Liver (tissue), 9 donors: ENCODE results near the gene RNF13. TPM values are rescaled to one million over a fixed set of nuclear protein-coding genes. Genes with fewer than 3 reads are reported as not detected.

ENCODE experiments used
- DNase-seq: peaks from one replicate; pipeline ENCODE4 v3.0.0-alpha.2; 2017; ENCODE audit warnings: low spot score
- H3K27ac ChIP-seq, 2 donors: one replicate each; pipeline ENCODE4 v1.7.0; 2013; ENCODE audit warnings: inconsistent platforms in 2 of 2, low read length in 2 of 2, control low read depth in 1 of 2, low read depth in 1 of 2, mild to moderate bottlenecking in 1 of 2
- H3K27me3 ChIP-seq, 4 donors: one replicate each; pipeline versions ENCODE4 v1.6.1 to v1.7.0; 2013; ENCODE audit warnings: low read length in 3 of 4, inconsistent platforms in 1 of 4, mild to moderate bottlenecking in 1 of 4, moderate library complexity in 1 of 4; ENCODE audit not compliant: control insufficient read depth in 4 of 4, insufficient read depth in 4 of 4
- H3K36me3 ChIP-seq, 4 donors: one replicate each; pipeline versions ENCODE4 v1.6.1 to v1.7.0; 2013; ENCODE audit warnings: low read length in 3 of 4, mild to moderate bottlenecking in 3 of 4, low read depth in 1 of 4, moderate library complexity in 1 of 4; ENCODE audit not compliant: control insufficient read depth in 4 of 4, insufficient read depth in 3 of 4
- H3K4me1 ChIP-seq, 4 donors: one replicate each; pipeline versions ENCODE4 v1.6.1 to v1.7.0; 2013; ENCODE audit warnings: low read length in 3 of 4, mild to moderate bottlenecking in 3 of 4, moderate library complexity in 1 of 4; ENCODE audit not compliant: control insufficient read depth in 4 of 4, insufficient read depth in 4 of 4
- H3K4me3 ChIP-seq, 3 donors: one replicate each; pipeline versions ENCODE4 v1.6.1 to v1.7.0; 2013; ENCODE audit warnings: low read length in 3 of 3, control low read depth in 1 of 3, low read depth in 1 of 3, mild to moderate bottlenecking in 1 of 3
- H3K9ac ChIP-seq, 2 donors: one replicate each; pipeline ENCODE4 v1.7.0; 2013; ENCODE audit warnings: low read length in 2 of 2, mild to moderate bottlenecking in 2 of 2, moderate library complexity in 2 of 2, control low read depth in 1 of 2, low read depth in 1 of 2
- H3K9me3 ChIP-seq, 4 donors: one replicate each; pipeline versions ENCODE4 v1.6.1 to v1.7.0; 2013; ENCODE audit warnings: low read length in 3 of 4; ENCODE audit not compliant: control insufficient read depth in 4 of 4
- ATF3 ChIP-seq: IDR thresholded peaks from 2 replicates; pipeline ENCODE4 v1.6.1; 2016; ENCODE audit warnings: antibody characterized with exemption
- EGR1 ChIP-seq, 2 donors: IDR thresholded peaks; 2 replicates each; pipeline ENCODE4 v1.6.1; 2016 to 2018; ENCODE audit warnings: antibody characterized with exemption in 2 of 2, low read depth in 2 of 2
- GABPA ChIP-seq, 2 donors: IDR thresholded peaks in 1 of 2; conservative IDR thresholded peaks in 1 of 2; 2 replicates each; pipeline ENCODE4 v1.6.1; 2016; ENCODE audit warnings: antibody characterized with exemption in 2 of 2, mild to moderate bottlenecking in 1 of 2, moderate library complexity in 1 of 2
- HNF4G ChIP-seq: IDR thresholded peaks from 2 replicates; pipeline ENCODE4 v1.6.1; 2016; ENCODE audit warnings: antibody characterized with exemption
- JUND ChIP-seq, 2 donors: IDR thresholded peaks; 2 replicates each; pipeline ENCODE4 v1.6.1; 2016; ENCODE audit warnings: antibody characterized with exemption in 2 of 2
- RAD21 ChIP-seq, 2 donors: IDR thresholded peaks; 2 replicates each; pipeline ENCODE4 v1.6.1; 2016; ENCODE audit warnings: antibody characterized with exemption in 2 of 2, mild to moderate bottlenecking in 2 of 2
- REST ChIP-seq: IDR thresholded peaks from 2 replicates; pipeline ENCODE4 v1.6.1; 2016; ENCODE audit warnings: antibody characterized with exemption, mild to moderate bottlenecking
- RXRA ChIP-seq, 2 donors: IDR thresholded peaks; 2 replicates each; pipeline ENCODE4 v1.6.1; 2017 to 2018; ENCODE audit warnings: antibody characterized with exemption in 2 of 2, mild to moderate bottlenecking in 1 of 2
- SP1 ChIP-seq: IDR thresholded peaks from 2 replicates; pipeline ENCODE4 v1.6.1; 2018; ENCODE audit warnings: antibody characterized with exemption, mild to moderate bottlenecking
- TAF1 ChIP-seq: conservative IDR thresholded peaks from 2 replicates; pipeline ENCODE4 v1.6.1; 2016; ENCODE audit warnings: antibody characterized with exemption, mild to moderate bottlenecking
- YY1 ChIP-seq: IDR thresholded peaks from 2 replicates; pipeline ENCODE4 v1.6.1; 2016; ENCODE audit warnings: antibody characterized with exemption, mild to moderate bottlenecking
- WGBS: extraction: QIAGEN DNeasy Blood & Tissue Kit; methylation state at CpG from one replicate; pipeline ENCODE4 v1.1.7; 2013; 5-methylcytosine and 5-hydroxymethylcytosine counted together
- polyA plus RNA-seq, 2 donors: library from polyadenylated mRNA; stranded (reverse) in 1 of 2; unstranded in 1 of 2; fragments of 200-250 nt in 1 of 2; fragments of >200 nt in 1 of 2; fragmentation: Nextera tagmentation in 1 of 2; extraction: Ambion mirVana in 1 of 2; gene quantifications; one replicate each; pipeline versions ENCODE4 v1.2.1 to v1.2.3, GENCODE V29; 2013 to 2015
- total RNA-seq, 2 donors: library from RNA; depleted of rRNA; stranded (reverse); fragments of >200 nt; gene quantifications; one replicate each; pipeline ENCODE4 v1.2.3, GENCODE V29; 2014
- TF ChIP-seq, protein P1 (sequence below): IDR thresholded peaks from 2 replicates; pipeline ENCODE4 v1.6.1; 2016; ENCODE audit warnings: antibody characterized with exemption
- TF ChIP-seq, protein P2 (sequence below): fragments of 150-350 bp; IDR thresholded peaks from 2 replicates; pipeline ENCODE4 v1.5.1; 2017; ENCODE audit warnings: improper control_type of control experiment, low read depth, low read length; ENCODE audit not compliant: missing input control
- TF ChIP-seq, protein P3 (sequence below): IDR thresholded peaks from 2 replicates; pipeline ENCODE4 v1.6.1; 2016; ENCODE audit warnings: antibody characterized with exemption
- donor health status: healthy.
- donor health status: healthy.
- donor health status: healthy.
- donor health status: healthy.
- donor health status: healthy.

Gene RNF13
- total and polyA plus RNA-seq, 4 donors: 31.3 to 70.5 (median 59.9) TPM

GRCh38 chr3:149806171-149806778, 6.7 kb upstream of the RNF13 start:
- no peak for DNase-seq
- Histone ChIP-seq H3K36me3 (no peaks in the 10 kb centered on the region), H3K9ac (no peak overlapping the region), H3K27me3 (no peaks in the 10 kb centered on the region), H3K27ac (no peak overlapping the region), H3K4me3 (no peak overlapping the region), H3K9me3 (no peaks in the 10 kb centered on the region), H3K4me1 (peaks cover 0 to 2% (median 1%) of the 10 kb centered on the region in 4 donors)
- TF ChIP-seq YY1 (no peak), REST (no peak)
- 71% methylated on average over 2 of the region's 2 CpGs for WGBS

DNA sequence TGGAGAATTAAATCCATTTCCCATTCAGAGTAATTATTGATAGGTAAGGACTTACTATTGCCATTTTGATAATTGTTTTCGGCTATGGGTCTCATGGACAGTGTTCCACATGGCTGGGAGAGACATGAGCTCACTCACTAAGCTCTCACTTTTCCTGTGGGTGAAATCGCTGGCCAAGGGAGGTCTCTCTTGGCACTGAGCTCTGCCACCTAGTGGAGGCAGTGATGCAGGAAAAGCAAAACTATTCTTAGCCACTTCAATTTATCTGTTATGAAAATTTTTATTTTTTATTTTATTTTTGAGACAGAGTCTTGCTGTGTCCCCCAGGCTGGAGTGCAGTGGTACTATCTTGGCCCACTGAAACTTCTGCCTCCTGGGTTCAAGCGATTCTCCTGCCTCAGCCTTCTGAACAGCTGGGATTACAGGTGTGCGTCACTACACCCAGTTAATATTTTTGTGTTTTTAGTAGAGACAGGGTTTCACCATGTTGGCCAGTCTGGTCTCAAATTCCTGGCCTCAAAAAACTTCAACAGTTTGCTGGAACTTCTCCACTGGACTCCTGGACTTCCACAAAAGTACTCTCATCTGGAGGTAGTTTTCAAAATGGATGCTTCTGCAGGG, 4.7 kb upstream of the RNF13 start:
- DNase-seq: peak; percentile 51
- Histone ChIP-seq H3K9me3 (no peaks in the 10 kb centered on the region), H3K36me3 (no peaks in the 10 kb centered on the region), H3K4me1 (peaks cover 2 to 9% (median 4%) of the 10 kb centered on the region in 4 donors), H3K9ac (no peak overlapping the region), H3K27me3 (no peaks in the 10 kb centered on the region), H3K27ac (no peak overlapping the region), H3K4me3 (no peak overlapping the region)
- 31% methylated on average over 4 of the region's 4 CpGs for WGBS
- TF ChIP-seq SP1 (no peak), JUND (IDR thresholded peaks at IDR 0.05) (no peak), EGR1 (IDR thresholded peaks at IDR 0.05; ENCODE audit: low read depth in 2 of 2) (no peak), REST (no peak), HNF4G (no peak), ATF3 (no peak), YY1 (no peak), RXRA (IDR thresholded peaks at IDR 0.05) (no peak), TAF1 (no peak), RAD21 (IDR thresholded peaks at IDR 0.05) (peak; percentile 83 to 89), GABPA (IDR thresholded peaks at IDR 0.05 in 1 of 2, conservative IDR thresholded peaks at IDR 0.05 in 1 of 2) (no peak)
- TF ChIP-seq, protein P1, sequence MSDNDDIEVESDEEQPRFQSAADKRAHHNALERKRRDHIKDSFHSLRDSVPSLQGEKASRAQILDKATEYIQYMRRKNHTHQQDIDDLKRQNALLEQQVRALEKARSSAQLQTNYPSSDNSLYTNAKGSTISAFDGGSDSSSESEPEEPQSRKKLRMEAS: no peak
- TF ChIP-seq, protein P2, sequence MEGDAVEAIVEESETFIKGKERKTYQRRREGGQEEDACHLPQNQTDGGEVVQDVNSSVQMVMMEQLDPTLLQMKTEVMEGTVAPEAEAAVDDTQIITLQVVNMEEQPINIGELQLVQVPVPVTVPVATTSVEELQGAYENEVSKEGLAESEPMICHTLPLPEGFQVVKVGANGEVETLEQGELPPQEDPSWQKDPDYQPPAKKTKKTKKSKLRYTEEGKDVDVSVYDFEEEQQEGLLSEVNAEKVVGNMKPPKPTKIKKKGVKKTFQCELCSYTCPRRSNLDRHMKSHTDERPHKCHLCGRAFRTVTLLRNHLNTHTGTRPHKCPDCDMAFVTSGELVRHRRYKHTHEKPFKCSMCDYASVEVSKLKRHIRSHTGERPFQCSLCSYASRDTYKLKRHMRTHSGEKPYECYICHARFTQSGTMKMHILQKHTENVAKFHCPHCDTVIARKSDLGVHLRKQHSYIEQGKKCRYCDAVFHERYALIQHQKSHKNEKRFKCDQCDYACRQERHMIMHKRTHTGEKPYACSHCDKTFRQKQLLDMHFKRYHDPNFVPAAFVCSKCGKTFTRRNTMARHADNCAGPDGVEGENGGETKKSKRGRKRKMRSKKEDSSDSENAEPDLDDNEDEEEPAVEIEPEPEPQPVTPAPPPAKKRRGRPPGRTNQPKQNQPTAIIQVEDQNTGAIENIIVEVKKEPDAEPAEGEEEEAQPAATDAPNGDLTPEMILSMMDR: peak; percentile 73
- TF ChIP-seq, protein P3, sequence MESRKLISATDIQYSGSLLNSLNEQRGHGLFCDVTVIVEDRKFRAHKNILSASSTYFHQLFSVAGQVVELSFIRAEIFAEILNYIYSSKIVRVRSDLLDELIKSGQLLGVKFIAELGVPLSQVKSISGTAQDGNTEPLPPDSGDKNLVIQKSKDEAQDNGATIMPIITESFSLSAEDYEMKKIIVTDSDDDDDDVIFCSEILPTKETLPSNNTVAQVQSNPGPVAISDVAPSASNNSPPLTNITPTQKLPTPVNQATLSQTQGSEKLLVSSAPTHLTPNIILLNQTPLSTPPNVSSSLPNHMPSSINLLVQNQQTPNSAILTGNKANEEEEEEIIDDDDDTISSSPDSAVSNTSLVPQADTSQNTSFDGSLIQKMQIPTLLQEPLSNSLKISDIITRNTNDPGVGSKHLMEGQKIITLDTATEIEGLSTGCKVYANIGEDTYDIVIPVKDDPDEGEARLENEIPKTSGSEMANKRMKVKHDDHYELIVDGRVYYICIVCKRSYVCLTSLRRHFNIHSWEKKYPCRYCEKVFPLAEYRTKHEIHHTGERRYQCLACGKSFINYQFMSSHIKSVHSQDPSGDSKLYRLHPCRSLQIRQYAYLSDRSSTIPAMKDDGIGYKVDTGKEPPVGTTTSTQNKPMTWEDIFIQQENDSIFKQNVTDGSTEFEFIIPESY: no peak
